Fibroblast of lung (primary cell): ENCODE results near the gene CDKAL1. TPM values are rescaled to one million over a fixed set of nuclear protein-coding genes. Genes with fewer than 3 reads are reported as not detected.

ENCODE experiments used
- DNase-seq, 2 donors: peaks; one replicate each; pipeline versions ENCODE4 v3.0.0 to v3.0.0-alpha.2; 2010; ENCODE audit warnings: low read depth in 2 of 2
- H2AFZ ChIP-seq: 2 replicates; pipeline ENCODE4 v1.5.1; 2012; ENCODE audit warnings: low read length, control low read depth, inconsistent platforms
- H3K27ac ChIP-seq: 2 replicates; pipeline ENCODE4 v1.5.1; 2011; ENCODE audit warnings: low read length, control low read depth; ENCODE audit not compliant: insufficient read depth
- H3K27me3 ChIP-seq: 2 replicates; pipeline ENCODE4 v1.5.1; 2011; ENCODE audit warnings: mild to moderate bottlenecking, low read length; ENCODE audit not compliant: control insufficient read depth, insufficient read depth
- H3K36me3 ChIP-seq: 2 replicates; pipeline ENCODE4 v1.5.1; 2011; ENCODE audit warnings: low read length; ENCODE audit not compliant: control insufficient read depth, insufficient read depth
- H3K4me1 ChIP-seq: 2 replicates; pipeline ENCODE4 v1.5.1; 2011; ENCODE audit warnings: low read length; ENCODE audit not compliant: control insufficient read depth, insufficient read depth; ENCODE audit errors: extremely low read depth
- H3K4me2 ChIP-seq: 2 replicates; pipeline ENCODE4 v1.5.1; 2011; ENCODE audit warnings: low read length, control low read depth; ENCODE audit not compliant: insufficient read depth; ENCODE audit errors: extremely low read depth
- H3K4me3 ChIP-seq, 4 experiments: fragments of 200-600 bp in 1 of 4; sonication (generic) in 1 of 4; replicated peaks in 1 of 4; 2 replicates each; pipeline ENCODE4 v1.5.1; 2011 to 2016; ENCODE audit warnings: low read length in 4 of 4, low read depth in 3 of 4, mild to moderate bottlenecking in 3 of 4, control low read depth in 2 of 4, inconsistent platforms in 1 of 4, mixed read lengths in 1 of 4; ENCODE audit not compliant: insufficient read depth in 1 of 4; ENCODE audit errors: control extremely low read depth in 1 of 4
- H3K79me2 ChIP-seq: 2 replicates; pipeline ENCODE4 v1.5.1; 2012; ENCODE audit warnings: mild to moderate bottlenecking, low read length, inconsistent platforms; ENCODE audit not compliant: control insufficient read depth, insufficient read depth
- H3K9ac ChIP-seq: 2 replicates; pipeline ENCODE4 v1.5.1; 2011; ENCODE audit warnings: mild to moderate bottlenecking, low read length, control low read depth; ENCODE audit not compliant: insufficient read depth
- H3K9me3 ChIP-seq: 2 replicates; pipeline ENCODE4 v1.5.1; 2012; ENCODE audit warnings: low read depth, low read length; ENCODE audit not compliant: control insufficient read depth, insufficient read depth
- H4K20me1 ChIP-seq: 2 replicates; pipeline ENCODE4 v1.5.1; 2011; ENCODE audit warnings: low read length; ENCODE audit not compliant: control insufficient read depth, insufficient read depth; ENCODE audit errors: extremely low read depth
- EZH2 ChIP-seq: IDR thresholded peaks from 2 replicates; pipeline ENCODE4 v1.5.1; 2012; ENCODE audit warnings: low read length, control low read depth, mild to moderate bottlenecking; ENCODE audit errors: missing control alignments
- polyA plus RNA-seq, 2 donors: library from polyadenylated mRNA; depleted of rRNA in 1 of 2; stranded (reverse) in 1 of 2; unstranded in 1 of 2; fragments of >200 nt; gene quantifications; 2 replicates each; pipeline ENCODE4 v1.2.1, GENCODE V29; 2011 to 2012; ENCODE audit warnings: missing spikeins in 1 of 2
- total RNA-seq: library from RNA; depleted of rRNA; stranded (reverse); fragments of >200 nt; gene quantifications from 2 replicates; pipeline ENCODE4 v1.2.1, GENCODE V29; 2014
- TF ChIP-seq, protein P1 (sequence below), 2 donors: IDR thresholded peaks in 1 of 2; conservative IDR thresholded peaks in 1 of 2; 1 replicate in 1 of 2; 2 replicates in 1 of 2; pipeline ENCODE4 v1.5.1; 2011 to 2012; ENCODE audit warnings: low read length in 2 of 2, control low read depth in 1 of 2, inconsistent platforms in 1 of 2, low read depth in 1 of 2, mild to moderate bottlenecking in 1 of 2

CDKAL1 gene
- total and polyA plus RNA-seq, 2 donors (not counting 1 experiment from before 2014, with no cell fraction given): 7.4 to 15.0 TPM

DNA sequence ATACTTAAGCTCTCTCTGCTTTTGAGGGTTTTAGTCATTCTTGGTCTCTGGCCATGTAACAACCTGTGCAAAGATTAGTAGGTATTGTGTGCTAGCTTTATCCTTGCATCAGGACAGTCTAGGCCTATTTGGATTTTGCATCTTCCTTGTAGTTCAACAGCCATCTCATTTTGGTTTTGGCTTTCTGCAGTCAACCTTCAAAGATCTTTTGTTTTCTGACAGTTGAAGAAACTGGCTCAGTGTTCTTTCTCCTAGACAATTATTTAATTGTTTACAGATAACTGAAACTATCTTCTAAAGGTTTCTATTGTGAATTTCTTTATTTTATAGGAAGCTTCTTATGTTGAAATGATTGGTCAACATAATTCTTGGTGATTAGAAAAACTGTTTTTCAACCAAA is 307.5 kb downstream of the CDKAL1 start:
- H3K4me2 ChIP-seq: no peak overlapping the region
- H3K27ac ChIP-seq: no peak overlapping the region
- no peak for DNase-seq
- no peaks in the 10 kb centered on the region for H3K4me1 ChIP-seq
- TF ChIP-seq EZH2: no peak
- TF ChIP-seq, protein P1, sequence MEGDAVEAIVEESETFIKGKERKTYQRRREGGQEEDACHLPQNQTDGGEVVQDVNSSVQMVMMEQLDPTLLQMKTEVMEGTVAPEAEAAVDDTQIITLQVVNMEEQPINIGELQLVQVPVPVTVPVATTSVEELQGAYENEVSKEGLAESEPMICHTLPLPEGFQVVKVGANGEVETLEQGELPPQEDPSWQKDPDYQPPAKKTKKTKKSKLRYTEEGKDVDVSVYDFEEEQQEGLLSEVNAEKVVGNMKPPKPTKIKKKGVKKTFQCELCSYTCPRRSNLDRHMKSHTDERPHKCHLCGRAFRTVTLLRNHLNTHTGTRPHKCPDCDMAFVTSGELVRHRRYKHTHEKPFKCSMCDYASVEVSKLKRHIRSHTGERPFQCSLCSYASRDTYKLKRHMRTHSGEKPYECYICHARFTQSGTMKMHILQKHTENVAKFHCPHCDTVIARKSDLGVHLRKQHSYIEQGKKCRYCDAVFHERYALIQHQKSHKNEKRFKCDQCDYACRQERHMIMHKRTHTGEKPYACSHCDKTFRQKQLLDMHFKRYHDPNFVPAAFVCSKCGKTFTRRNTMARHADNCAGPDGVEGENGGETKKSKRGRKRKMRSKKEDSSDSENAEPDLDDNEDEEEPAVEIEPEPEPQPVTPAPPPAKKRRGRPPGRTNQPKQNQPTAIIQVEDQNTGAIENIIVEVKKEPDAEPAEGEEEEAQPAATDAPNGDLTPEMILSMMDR (conservative IDR thresholded peaks at IDR 0.05 in 1 of 2, IDR thresholded peaks at IDR 0.05 in 1 of 2; ENCODE audit: low read depth in 1 of 2, low read length in 2 of 2): no peak
- no peaks in the 10 kb centered on the region for H3K27me3 ChIP-seq
- H3K9ac ChIP-seq: no peak overlapping the region
- H3K9me3 ChIP-seq: no peaks in the 10 kb centered on the region
- no peaks in the 10 kb centered on the region for H3K79me2 ChIP-seq
- H3K4me3 ChIP-seq: no peak overlapping the region
- H3K36me3 ChIP-seq: no peaks in the 10 kb centered on the region
- no peaks in the 10 kb centered on the region for H4K20me1 ChIP-seq
- no peak overlapping the region for H2AFZ ChIP-seq

- no peaks in the 10 kb centered on the region for H3K27me3 ChIP-seq
- peak in 1 of 2 donors; percentile 31 for DNase-seq
- H3K4me3 ChIP-seq: no peak overlapping the region
- no peaks in the 10 kb centered on the region for H3K79me2 ChIP-seq
- no peak overlapping the region for H3K4me2 ChIP-seq
- H3K9ac ChIP-seq: no peak overlapping the region
- H4K20me1 ChIP-seq: no peaks in the 10 kb centered on the region
- H2AFZ ChIP-seq: no peak overlapping the region
- no peak overlapping the region for H3K27ac ChIP-seq
- H3K4me1 ChIP-seq: no peaks in the 10 kb centered on the region
- no peaks in the 10 kb centered on the region for H3K9me3 ChIP-seq
- no peaks in the 10 kb centered on the region for H3K36me3 ChIP-seq
- TF ChIP-seq, protein P1 (conservative IDR thresholded peaks at IDR 0.05 in 1 of 2, IDR thresholded peaks at IDR 0.05 in 1 of 2; ENCODE audit: low read depth in 1 of 2, low read length in 2 of 2): no peak
- TF ChIP-seq EZH2: no peak
These were observed 311.3 kb downstream of the CDKAL1 start for GRCh38 chr6:20845592-20845991.

DNA sequence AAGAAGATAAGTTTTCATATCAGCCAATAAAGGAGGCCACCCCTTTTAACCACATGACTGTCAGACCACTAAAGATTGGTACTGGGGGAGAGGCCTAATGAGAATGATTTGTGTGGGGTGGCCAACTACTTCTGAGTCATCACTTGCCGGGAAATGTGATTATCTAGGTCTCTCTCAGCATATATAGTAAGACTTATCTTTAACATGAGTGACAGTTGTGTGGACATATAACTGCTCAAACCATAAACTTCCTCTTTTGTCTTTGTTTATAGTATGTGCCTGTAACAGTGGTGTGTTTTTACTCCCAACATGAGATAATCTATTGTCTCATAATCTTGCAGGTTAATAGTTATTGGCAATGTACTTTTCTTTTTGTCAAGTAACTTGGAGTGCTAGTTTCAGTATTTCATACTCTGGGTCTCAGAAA is 312.4 kb downstream of the CDKAL1 start:
- H3K4me2 ChIP-seq: no peak overlapping the region
- no peak overlapping the region for H2AFZ ChIP-seq
- no peaks in the 10 kb centered on the region for H3K27me3 ChIP-seq
- H3K9me3 ChIP-seq: no peaks in the 10 kb centered on the region
- no peaks in the 10 kb centered on the region for H3K36me3 ChIP-seq
- DNase-seq: peak; percentile 24 to 62
- no peaks in the 10 kb centered on the region for H3K79me2 ChIP-seq
- no peak overlapping the region for H3K9ac ChIP-seq
- H4K20me1 ChIP-seq: no peaks in the 10 kb centered on the region
- no peak for TF ChIP-seq EZH2
- TF ChIP-seq, protein P1 (conservative IDR thresholded peaks at IDR 0.05 in 1 of 2, IDR thresholded peaks at IDR 0.05 in 1 of 2; ENCODE audit: low read depth in 1 of 2, low read length in 2 of 2): no peak
- H3K4me3 ChIP-seq: no peak overlapping the region
- no peaks in the 10 kb centered on the region for H3K4me1 ChIP-seq
- H3K27ac ChIP-seq: no peak overlapping the region
